Endothelial cell (in vitro differentiated cells): ENCODE measurements around the gene EXOC3L4. TPM values are rescaled to one million over a fixed set of nuclear protein-coding genes. Genes with fewer than 3 reads are reported as not detected.
"Not testable (repeated sequence)": the region's sequence is repeated elsewhere in the genome, so short reads cannot be mapped to it uniquely, and the experiment has no call there.

ENCODE experiments used
- DNase-seq: peaks from one replicate; pipeline ENCODE4 v3.0.0; 2021; ENCODE audit warnings: low spot score
- H3K27ac Mint-ChIP-seq: one replicate; pipeline ENCODE4 v1.8.0; 2021; ENCODE audit warnings: mixed read lengths, inconsistent platforms; ENCODE audit not compliant: unreplicated experiment
- H3K27me3 Mint-ChIP-seq: one replicate; pipeline ENCODE4 v1.8.0; 2021; ENCODE audit warnings: mild to moderate bottlenecking, moderate library complexity, mixed read lengths, inconsistent platforms; ENCODE audit not compliant: unreplicated experiment
- H3K36me3 Mint-ChIP-seq: one replicate; pipeline ENCODE4 v1.8.0; 2021; ENCODE audit warnings: mild to moderate bottlenecking, low read depth, mixed read lengths, inconsistent platforms; ENCODE audit not compliant: unreplicated experiment
- H3K4me1 Mint-ChIP-seq: one replicate; pipeline ENCODE4 v1.8.0; 2021; ENCODE audit warnings: mild to moderate bottlenecking, mixed read lengths, inconsistent platforms; ENCODE audit not compliant: unreplicated experiment
- H3K4me3 Mint-ChIP-seq: one replicate; pipeline ENCODE4 v1.8.0; 2021; ENCODE audit warnings: mild to moderate bottlenecking, mixed read lengths, inconsistent platforms; ENCODE audit not compliant: unreplicated experiment
- H3K9me3 Mint-ChIP-seq: one replicate; pipeline ENCODE4 v1.8.0; 2021; ENCODE audit warnings: mixed read lengths, inconsistent platforms; ENCODE audit not compliant: unreplicated experiment
- total RNA-seq: library from RNA; stranded (reverse); fragmentation: NEBNext Ultra II Directional; extraction: Animal tissue kit (Norgen Biotek cat#: 25700); gene quantifications from one replicate; pipeline ENCODE4 v1.2.1, GENCODE V29; 2021; ENCODE audit not compliant: unreplicated experiment
- TF ChIP-seq, protein P1 (sequence below): fragments of 200-600 bp; sonication (generic); IDR thresholded peaks from one replicate; pipeline ENCODE4 v1.5.0; 2021; ENCODE audit warnings: antibody characterized with exemption; ENCODE audit not compliant: unreplicated experiment

The EXOC3L4 gene
- total RNA-seq, 1 donor from 2014 or later = not detected

DNA sequence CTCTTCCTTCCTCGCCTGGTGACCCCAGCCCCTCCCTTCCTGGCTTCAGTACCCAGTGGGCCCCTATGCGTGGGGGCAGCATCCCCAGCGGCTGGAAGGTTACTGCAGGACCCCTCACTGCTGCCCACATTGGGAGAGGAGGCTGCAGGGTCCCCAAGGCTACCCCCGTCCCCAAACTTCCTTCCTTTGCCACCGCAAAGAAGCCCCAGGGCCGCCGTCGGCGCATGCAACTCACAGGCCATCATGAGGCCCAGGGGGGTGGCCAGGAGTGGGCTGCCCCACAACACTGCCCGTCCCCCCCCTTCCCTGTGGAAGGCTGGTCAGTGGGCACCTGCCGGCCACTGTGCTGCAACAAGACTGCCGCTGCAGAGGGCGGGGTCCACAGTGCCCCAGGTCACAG is 19.2 kb downstream of the EXOC3L4 start:
- H3K36me3 Mint-ChIP-seq = no peaks in the 10 kb centered on the region
- DNase-seq = no peak
- no peak overlapping the region for H3K4me3 Mint-ChIP-seq
- no peak overlapping the region for H3K27ac Mint-ChIP-seq
- TF ChIP-seq, protein P1, sequence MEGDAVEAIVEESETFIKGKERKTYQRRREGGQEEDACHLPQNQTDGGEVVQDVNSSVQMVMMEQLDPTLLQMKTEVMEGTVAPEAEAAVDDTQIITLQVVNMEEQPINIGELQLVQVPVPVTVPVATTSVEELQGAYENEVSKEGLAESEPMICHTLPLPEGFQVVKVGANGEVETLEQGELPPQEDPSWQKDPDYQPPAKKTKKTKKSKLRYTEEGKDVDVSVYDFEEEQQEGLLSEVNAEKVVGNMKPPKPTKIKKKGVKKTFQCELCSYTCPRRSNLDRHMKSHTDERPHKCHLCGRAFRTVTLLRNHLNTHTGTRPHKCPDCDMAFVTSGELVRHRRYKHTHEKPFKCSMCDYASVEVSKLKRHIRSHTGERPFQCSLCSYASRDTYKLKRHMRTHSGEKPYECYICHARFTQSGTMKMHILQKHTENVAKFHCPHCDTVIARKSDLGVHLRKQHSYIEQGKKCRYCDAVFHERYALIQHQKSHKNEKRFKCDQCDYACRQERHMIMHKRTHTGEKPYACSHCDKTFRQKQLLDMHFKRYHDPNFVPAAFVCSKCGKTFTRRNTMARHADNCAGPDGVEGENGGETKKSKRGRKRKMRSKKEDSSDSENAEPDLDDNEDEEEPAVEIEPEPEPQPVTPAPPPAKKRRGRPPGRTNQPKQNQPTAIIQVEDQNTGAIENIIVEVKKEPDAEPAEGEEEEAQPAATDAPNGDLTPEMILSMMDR = no peak
- no peaks in the 10 kb centered on the region for H3K9me3 Mint-ChIP-seq
- H3K4me1 Mint-ChIP-seq = peaks cover 9% of the 10 kb centered on the region
- peaks cover 8% of the 10 kb centered on the region for H3K27me3 Mint-ChIP-seq

DNA sequence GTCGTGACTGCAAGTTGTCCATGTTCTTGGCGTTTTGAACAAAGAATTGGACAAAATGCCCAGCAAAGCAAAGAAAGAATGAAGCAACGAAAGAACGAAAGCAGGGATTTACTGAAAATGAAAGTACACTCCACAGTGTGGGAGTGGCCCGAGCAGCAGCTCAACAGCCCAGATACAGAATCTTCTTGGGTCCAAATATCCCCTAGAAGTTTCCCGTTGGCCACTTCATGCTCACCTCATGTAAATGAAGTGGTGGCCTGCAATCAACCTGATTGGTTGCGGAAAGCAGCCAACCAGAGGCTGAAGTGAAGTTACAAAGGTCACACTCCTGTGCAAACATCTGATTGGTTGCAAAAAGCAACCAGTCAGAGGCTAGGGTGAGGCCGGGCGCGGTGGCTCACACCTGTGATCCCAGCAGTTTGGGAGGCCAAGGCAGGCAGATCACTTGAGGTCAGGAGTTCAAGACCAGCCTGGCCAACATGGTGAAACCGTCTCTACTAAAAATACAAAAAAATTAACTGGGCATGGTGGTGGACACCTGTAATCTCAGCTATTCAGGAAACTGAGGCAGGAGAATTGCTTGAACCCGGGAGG is 20.7 kb downstream of the EXOC3L4 start:
- H3K27ac Mint-ChIP-seq, H3K27me3 Mint-ChIP-seq: not testable (repeated sequence)
- H3K4me1 Mint-ChIP-seq = peaks cover 13% of the 10 kb centered on the region

DNA sequence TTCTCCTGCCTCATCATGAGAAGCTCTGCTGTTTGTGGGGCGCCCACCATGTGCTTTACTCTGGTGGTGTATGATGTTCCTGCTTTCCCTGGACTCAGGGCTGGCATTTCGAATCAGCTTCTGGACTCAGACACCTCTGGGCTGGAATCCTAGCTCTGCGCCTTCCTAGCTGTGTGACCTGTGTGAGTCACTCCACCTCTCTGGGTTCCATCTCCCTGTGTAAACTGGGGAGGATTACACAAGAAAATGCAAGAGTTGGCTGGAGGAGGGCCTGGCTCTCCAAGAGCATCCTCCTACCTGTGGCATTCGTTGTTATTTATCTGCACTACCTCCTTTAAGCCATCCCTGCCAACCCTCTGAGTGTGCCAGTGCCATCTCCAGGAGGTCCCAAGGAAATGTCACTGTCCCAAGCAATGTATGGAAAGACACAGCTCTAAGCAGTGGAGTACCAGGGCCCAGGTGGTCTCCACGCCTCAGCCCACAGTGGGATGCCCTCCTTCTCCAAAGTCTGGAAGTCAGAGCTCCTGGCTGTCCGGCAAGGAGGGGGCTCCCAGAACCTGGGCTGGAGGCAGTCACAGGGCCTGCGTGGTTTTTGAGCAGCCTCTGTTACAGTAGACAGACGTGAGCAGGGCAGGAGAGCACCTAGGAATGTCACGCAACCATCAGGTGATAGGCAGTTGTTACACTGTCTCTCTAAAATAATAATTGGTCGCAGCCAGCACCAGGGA is 21.5 kb downstream of the EXOC3L4 start:
- Mint-ChIP-seq H3K27ac (no peak overlapping the region), H3K4me3 (no peak overlapping the region), H3K36me3 (no peaks in the 10 kb centered on the region), H3K27me3 (peaks cover 5% of the 10 kb centered on the region), H3K9me3 (no peaks in the 10 kb centered on the region), H3K4me1 (peaks cover 14% of the 10 kb centered on the region)
- DNase-seq = no peak
- TF ChIP-seq, protein P1 = no peak

More for the DNA sequence above, 20.7 kb downstream of the EXOC3L4 start:
- not testable (repeated sequence) for H3K36me3 Mint-ChIP-seq, DNase-seq, H3K9me3 Mint-ChIP-seq, H3K4me3 Mint-ChIP-seq

DNA sequence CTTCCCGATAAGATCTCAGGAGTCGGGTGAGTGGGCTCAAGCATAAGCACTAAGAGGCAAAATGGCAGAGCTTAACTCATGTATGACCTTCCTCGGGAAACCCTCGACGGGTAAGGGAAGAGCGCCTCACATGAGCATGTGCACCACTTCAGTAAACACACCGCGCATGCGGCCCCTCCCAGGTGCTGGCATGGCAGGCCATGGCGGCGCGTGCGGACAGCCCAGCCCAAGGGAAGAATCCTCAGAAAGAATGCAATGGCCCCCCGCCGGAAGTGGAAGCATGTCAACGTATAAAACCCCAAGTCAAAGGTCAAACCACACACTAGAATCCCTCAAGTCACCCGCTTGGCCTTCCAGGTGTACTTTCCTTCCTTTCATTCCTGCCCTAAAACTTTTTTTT is 22.1 kb downstream of the EXOC3L4 start:
- TF ChIP-seq, protein P1 = no peak
- Mint-ChIP-seq H3K27me3 (peaks cover 4% of the 10 kb centered on the region), H3K4me1 (peaks cover 17% of the 10 kb centered on the region), H3K27ac (no peak overlapping the region), H3K4me3 (no peak overlapping the region), H3K9me3 (no peaks in the 10 kb centered on the region), H3K36me3 (no peaks in the 10 kb centered on the region)
- DNase-seq = no peak

DNA sequence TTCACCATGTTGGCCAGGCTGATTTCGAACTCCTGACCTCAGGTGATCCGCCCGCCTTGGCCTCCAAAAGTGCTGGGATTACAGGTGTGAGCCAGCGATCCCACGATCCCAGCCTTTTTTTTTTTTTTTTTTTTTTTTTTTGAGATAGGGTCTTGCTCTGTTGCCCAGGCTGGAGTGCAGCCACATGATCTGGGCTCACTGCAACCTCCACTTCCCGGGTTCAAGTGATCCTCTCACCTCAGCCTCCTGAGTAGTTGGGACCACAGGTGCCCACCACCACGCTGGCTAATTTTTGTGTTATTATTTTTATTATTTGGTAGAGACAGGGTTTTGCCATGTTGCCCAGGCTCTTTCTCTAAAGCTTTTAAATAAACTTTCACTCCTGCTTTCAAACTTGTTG is 23.0 kb downstream of the EXOC3L4 start:
- H3K27ac Mint-ChIP-seq, H3K36me3 Mint-ChIP-seq, DNase-seq, H3K9me3 Mint-ChIP-seq, H3K27me3 Mint-ChIP-seq, H3K4me3 Mint-ChIP-seq: not testable (repeated sequence)
- peaks cover 13% of the 10 kb centered on the region for H3K4me1 Mint-ChIP-seq

DNA sequence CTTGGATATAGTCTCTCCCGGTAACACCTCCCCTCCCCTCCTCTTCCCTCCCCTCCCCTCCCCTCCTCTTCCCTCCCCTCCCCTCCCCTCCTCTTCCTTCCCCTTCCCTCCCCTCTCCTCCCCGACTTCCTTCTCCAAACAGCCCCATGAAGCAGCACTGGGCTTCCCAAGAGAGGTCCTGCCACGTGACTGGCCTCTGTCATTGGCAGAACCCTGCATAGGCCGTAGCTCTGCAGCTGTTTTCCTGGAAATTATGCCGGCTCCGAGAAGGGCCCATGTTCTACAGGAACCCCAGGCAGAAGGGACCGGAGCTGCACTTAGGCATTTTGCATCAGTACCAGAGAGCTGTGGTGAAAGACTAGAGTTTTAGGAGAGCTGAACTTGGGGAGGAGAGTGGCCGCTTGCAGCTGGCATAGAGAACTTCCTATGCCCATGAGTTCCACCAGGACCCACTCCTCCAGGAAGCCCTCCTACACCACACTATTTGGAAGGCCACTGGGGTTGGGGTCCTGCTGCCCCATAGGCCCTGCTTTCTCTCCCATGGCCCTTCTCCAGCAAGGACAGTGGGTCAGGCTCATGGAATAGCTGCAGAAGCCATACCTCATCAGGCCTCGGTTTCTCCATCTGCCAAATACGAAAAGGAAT is 23.6 kb downstream of the EXOC3L4 start:
- no peak overlapping the region for H3K4me3 Mint-ChIP-seq
- TF ChIP-seq, protein P1 = no peak
- H3K9me3 Mint-ChIP-seq = no peaks in the 10 kb centered on the region
- H3K27me3 Mint-ChIP-seq = peaks cover 4% of the 10 kb centered on the region
- peaks cover 13% of the 10 kb centered on the region for H3K4me1 Mint-ChIP-seq
- no peak overlapping the region for H3K27ac Mint-ChIP-seq
- no peaks in the 10 kb centered on the region for H3K36me3 Mint-ChIP-seq
- DNase-seq = no peak
